GM21825 (cell line): ENCODE results near the gene PTRH2.

Experiments
- ATAC-seq: cut with Tn5 transposase; IDR thresholded peaks from one replicate; pipeline ENCODE4 v1.9.1; 2021; ENCODE audit warnings: mild to moderate bottlenecking, moderate library complexity; ENCODE audit not compliant: unreplicated experiment

PTRH2 gene

GRCh38 chr17:59722623-59723022, 15.4 kb upstream of the PTRH2 start:
- ATAC-seq, result no peak

- no peak for ATAC-seq
These were observed 12.3 kb upstream of the PTRH2 start for GRCh38 chr17:59719526-59719925.

GRCh38 chr17:59716427-59716826, 9.2 kb upstream of the PTRH2 start:
- no peak for ATAC-seq

- ATAC-seq, result no peak
These were observed 7.0 kb upstream of the PTRH2 start for GRCh38 chr17:59714255-59714654.

- no peak for ATAC-seq
These were observed 5.6 kb upstream of the PTRH2 start for GRCh38 chr17:59712862-59713261.

- ATAC-seq, result no peak
These were observed 4.7 kb upstream of the PTRH2 start for GRCh38 chr17:59711936-59712335.

GRCh38 chr17:59707971-59708430, 771 bp upstream of the PTRH2 start:
- ATAC-seq, result no peak

GRCh38 chr17:59702304-59702703, 4.9 kb downstream of the PTRH2 start:
- no peak for ATAC-seq

GRCh38 chr17:59699786-59700185, 7.4 kb downstream of the PTRH2 start:
- no peak for ATAC-seq

- no peak for ATAC-seq
These were observed 8.0 kb downstream of the PTRH2 start for GRCh38 chr17:59699218-59699617.

GRCh38 chr17:59698143-59698542, 9.1 kb downstream of the PTRH2 start:
- no peak for ATAC-seq

- ATAC-seq, result no peak
These were observed 10.4 kb downstream of the PTRH2 start for GRCh38 chr17:59696682-59697277.

GRCh38 chr17:59695945-59696681, 11.1 kb downstream of the PTRH2 start:
- no peak for ATAC-seq

- no peak for ATAC-seq
These were observed 12.9 kb downstream of the PTRH2 start for GRCh38 chr17:59694344-59694743.

- no peak for ATAC-seq
These were observed 13.6 kb downstream of the PTRH2 start for GRCh38 chr17:59693582-59693981.

- no peak for ATAC-seq
These were observed 18.7 kb downstream of the PTRH2 start for GRCh38 chr17:59688496-59688895.

GRCh38 chr17:59688008-59688407, 19.2 kb downstream of the PTRH2 start:
- no peak for ATAC-seq

- no peak for ATAC-seq
These were observed 22.3 kb downstream of the PTRH2 start for GRCh38 chr17:59684967-59685366.

GRCh38 chr17:59683283-59683682, 23.9 kb downstream of the PTRH2 start:
- no peak for ATAC-seq

GRCh38 chr17:59680314-59680713, 26.9 kb downstream of the PTRH2 start:
- no peak for ATAC-seq

- no peak for ATAC-seq
These were observed 28.3 kb downstream of the PTRH2 start for GRCh38 chr17:59678918-59679317.

GRCh38 chr17:59676716-59677115, 30.5 kb downstream of the PTRH2 start:
- ATAC-seq, result no peak

- no peak for ATAC-seq
These were observed 32.0 kb downstream of the PTRH2 start for GRCh38 chr17:59675231-59675630.
